Stomach (tissue), 4 donors: ENCODE data around the gene KRTAP4-6.
"Not testable (repeated sequence)": the region's sequence is repeated elsewhere in the genome, so short reads cannot be mapped to it uniquely, and the experiment has no call there.

Experiments used
- CTCF ChIP-seq, 7 experiments: fragments of 450-650 bp in 4 of 7; fragments of 200-600 bp in 3 of 7; sonication (generic) in 3 of 7; IDR thresholded peaks; one replicate each; pipeline ENCODE4 v1.5.1; 2016 to 2019; ENCODE audit warnings: antibody characterized with exemption in 7 of 7, control low read depth in 2 of 7, mild to moderate bottlenecking in 1 of 7
- EP300 ChIP-seq: sonication (generic); formaldehyde crosslinking; IDR thresholded peaks from one replicate; pipeline ENCODE4 v1.6.1; 2017; ENCODE audit warnings: antibody characterized with exemption
- POLR2A ChIP-seq, 4 donors: fragments of 450-650 bp; IDR thresholded peaks; one replicate each; pipeline ENCODE4 v1.6.1; 2016; ENCODE audit warnings: antibody characterized with exemption in 4 of 4, control low read depth in 2 of 4, mild to moderate bottlenecking in 1 of 4, moderate library complexity in 1 of 4

DNA sequence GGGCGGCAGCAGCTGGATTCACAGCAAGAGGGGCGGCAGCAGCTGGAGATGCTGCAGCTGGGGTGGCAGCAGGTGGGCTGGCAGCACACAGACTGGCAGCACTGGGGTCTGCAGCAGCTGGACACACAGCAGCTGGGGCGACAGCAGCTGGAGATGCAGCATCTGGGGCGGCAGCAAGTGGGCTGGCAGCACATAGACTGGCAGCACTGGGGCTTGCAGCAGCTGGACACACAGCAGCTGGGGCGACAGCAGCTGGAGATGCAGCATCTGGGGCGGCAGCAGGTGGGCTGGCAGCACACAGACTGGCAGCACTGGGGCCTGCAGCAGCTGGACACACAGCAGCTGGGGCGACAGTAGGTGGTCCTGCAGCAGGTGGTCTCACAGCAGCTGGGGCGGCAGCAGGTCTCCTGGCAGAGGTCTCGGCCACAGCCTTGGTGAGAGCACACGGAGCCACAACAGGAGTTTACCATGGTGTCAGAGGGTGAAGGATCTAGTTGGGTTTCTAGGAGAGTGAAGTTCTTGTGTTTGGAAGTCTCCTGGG is 22.4 kb downstream of the KRTAP4-6 start, which contains the start of gene KRTAP4-11:
- not testable (repeated sequence) for TF ChIP-seq CTCF (IDR thresholded peaks at IDR 0.05); POLR2A (IDR thresholded peaks at IDR 0.05); EP300
